Glomerular endothelial cell (primary cell): Measurements from ENCODE around the gene FSTL4. TPM values are rescaled to one million over a fixed set of nuclear protein-coding genes. Genes with fewer than 3 reads are reported as not detected.

Experiments used
- DNase-seq: peaks from one replicate; pipeline ENCODE4 v3.0.0-alpha.2; 2011; ENCODE audit warnings: low read depth, low spot score; ENCODE audit errors: extremely low read depth
- total RNA-seq: library from RNA; depleted of rRNA; stranded (reverse); fragments of >200 nt; gene quantifications from 2 replicates; pipeline ENCODE4 v1.2.3, GENCODE V29; 2015

The FSTL4 gene
- total RNA-seq, 1 donor from 2014 or later = 0.18 TPM

GRCh38 chr5:133155326-133155969, 456.9 kb downstream of the FSTL4 start:
- DNase-seq = no peak

- DNase-seq = no peak
These were observed 457.9 kb downstream of the FSTL4 start for GRCh38 chr5:133154274-133155075.

GRCh38 chr5:133150909-133151544, 461.3 kb downstream of the FSTL4 start:
- DNase-seq = no peak

GRCh38 chr5:133149345-133149744, 463.0 kb downstream of the FSTL4 start:
- DNase-seq = no peak

- no peak for DNase-seq
These were observed 464.4 kb downstream of the FSTL4 start for GRCh38 chr5:133147815-133148567.

- no peak for DNase-seq
These were observed 464.9 kb downstream of the FSTL4 start for GRCh38 chr5:133147411-133147810.
